ENCODE data around the gene TIMM8A.

GRCh38 chrX:101348452-101349192 is at the start of gene TIMM8A:
- peak in 2 of 3 donors; percentile 43 to 45 for TF ChIP-seq POLR2A (IDR thresholded peaks at IDR 0.05)
- no peak for TF ChIP-seq CTCF (IDR thresholded peaks at IDR 0.05)

Measured in body of pancreas (tissue), 4 donors.